PC-9 (cell line): ENCODE results near the gene TAAR9. TPM values are rescaled to one million over a fixed set of nuclear protein-coding genes. Genes with fewer than 3 reads are reported as not detected.

Experiments
- BruUV-seq: library from RNA; stranded (reverse); fragments of 400-500 nt; replicated peaks from 2 replicates; lab custom pipeline; 2021; lab: Mats Ljungman, UMichigan
- CTCF ChIA-PET: fragments of 300-600 bp; sonication (Branson Sonifier 250); formaldehyde crosslinking; loops from one replicate; lab custom pipeline; 2022; ENCODE audit warnings: antibody characterized with exemption; lab: Charles Lee
- POLR2A ChIA-PET: fragments of 300-600 bp; sonication (Branson Sonifier 250); formaldehyde crosslinking; loops from one replicate; lab custom pipeline; 2022; ENCODE audit warnings: antibody characterized with exemption; ENCODE audit not compliant: unreplicated experiment; lab: Charles Lee
- DNase-seq, 2 experiments: peaks; one replicate each; pipeline versions ENCODE4 v3.0.0 to v3.0.0-alpha.2; 2015 to 2022; ENCODE audit warnings: mixed read lengths in 1 of 2
- H2AFZ ChIP-seq: fragments of 200-600 bp; sonication (generic); 2 replicates; pipeline ENCODE4 v1.8.1; 2017; ENCODE audit warnings: antibody characterized with exemption
- H3F3A ChIP-seq: fragments of 200-600 bp; sonication (generic); 2 replicates; pipeline ENCODE4 v1.8.1; 2017; ENCODE audit warnings: antibody characterized with exemption, mild to moderate bottlenecking, low read depth; ENCODE audit not compliant: insufficient read depth
- H3K27ac ChIP-seq: fragments of 200-600 bp; sonication (generic); 2 replicates; pipeline ENCODE4 v1.6.1; 2016; ENCODE audit warnings: mixed run types
- H3K27me3 ChIP-seq: fragments of 200-600 bp; sonication (generic); 2 replicates; pipeline ENCODE4 v1.6.1; 2016; ENCODE audit warnings: low read depth, mixed run types; ENCODE audit not compliant: insufficient read depth
- H3K36me3 ChIP-seq: fragments of 200-600 bp; sonication (generic); 2 replicates; pipeline ENCODE4 v1.6.1; 2016; ENCODE audit warnings: low read depth, mixed run types
- H3K4me1 ChIP-seq: fragments of 200-600 bp; sonication (generic); replicated peaks from 2 replicates; pipeline ENCODE4 v1.6.1; 2016; ENCODE audit warnings: mixed run types; ENCODE audit not compliant: insufficient read depth
- H3K4me2 ChIP-seq: fragments of 200-600 bp; sonication (generic); 2 replicates; pipeline ENCODE4 v1.6.1; 2017; ENCODE audit warnings: mixed run types
- H3K4me3 ChIP-seq: fragments of 200-600 bp; sonication (generic); 2 replicates; pipeline ENCODE4 v1.6.1; 2016; ENCODE audit warnings: mixed run types
- H3K79me2 ChIP-seq: fragments of 200-600 bp; sonication (generic); 2 replicates; pipeline ENCODE4 v1.6.1; 2017; ENCODE audit warnings: low read depth, mixed run types
- H3K9me2 ChIP-seq: fragments of 200-600 bp; sonication (generic); 2 replicates; pipeline ENCODE4 v1.8.1; 2017; ENCODE audit warnings: mild to moderate bottlenecking; ENCODE audit not compliant: insufficient read depth
- H3K9me3 ChIP-seq: fragments of 200-600 bp; sonication (generic); 2 replicates; pipeline ENCODE4 v1.8.1; 2016; ENCODE audit warnings: low read depth; ENCODE audit not compliant: insufficient read depth
- H4K20me1 ChIP-seq: fragments of 200-600 bp; sonication (generic); 2 replicates; pipeline ENCODE4 v1.8.1; 2017; ENCODE audit not compliant: insufficient read depth
- CTCF ChIP-seq: fragments of 200-600 bp; sonication (generic); conservative IDR thresholded peaks from 2 replicates; pipeline ENCODE4 v1.6.1; 2017; ENCODE audit warnings: mixed run types, antibody characterized with exemption, mild to moderate bottlenecking, moderate library complexity
- EZH2 ChIP-seq: fragments of 200-600 bp; sonication (generic); IDR thresholded peaks from 2 replicates; pipeline ENCODE4 v1.8.0; 2017; ENCODE audit warnings: antibody characterized with exemption, low read depth
- intact Hi-C: fragments of 100-400 bp; cut with micrococcal nuclease; formaldehyde crosslinking; loops from one replicate; pipeline ENCODE4 v1.10.0; 2022; ENCODE audit not compliant: unreplicated experiment
- total RNA-seq: library from RNA; stranded (reverse); gene quantifications from 2 replicates; pipeline ENCODE4 v1.2.3, GENCODE V29; 2021

Gene TAAR9
- total RNA-seq, 1 experiment from 2014 or later = not detected

GRCh38 chr6:132587424-132587823, 49.3 kb downstream of the TAAR9 start:
- H3K79me2 ChIP-seq = no peaks in the 10 kb centered on the region
- ChIA-PET CTCF (no interaction called here), POLR2A (no interaction called here)
- no peak overlapping the region for H2AFZ ChIP-seq
- no peaks in the 10 kb centered on the region for H4K20me1 ChIP-seq
- no peaks in the 10 kb centered on the region for H3K4me1 ChIP-seq
- H3F3A ChIP-seq = no peaks in the 10 kb centered on the region
- no peak for TF ChIP-seq EZH2
- no peak for TF ChIP-seq CTCF
- H3K27me3 ChIP-seq = no peaks in the 10 kb centered on the region
- H3K4me3 ChIP-seq = no peak overlapping the region
- no peak overlapping the region for H3K27ac ChIP-seq
- no peaks in the 10 kb centered on the region for H3K9me2 ChIP-seq
- no peaks in the 10 kb centered on the region for H3K9me3 ChIP-seq
- no peak for DNase-seq
- intact Hi-C loops = no loop called here
- no peak overlapping the region for H3K4me2 ChIP-seq
- BruUV-seq = no TSS peak
- H3K36me3 ChIP-seq = no peaks in the 10 kb centered on the region

Other genes starting within 250 kb of the TAAR9 start
- gene MOXD1, start 136.8 kb upstream of the TAAR9 start, total RNA-seq = 1.0 and 1.3 TPM in 2 replicates
- gene STX7, start 25.2 kb upstream of the TAAR9 start, total RNA-seq = 33.3 and 40.7 TPM in 2 replicates
- not detected in 2 replicates for gene TAAR8, start 14.4 kb downstream of the TAAR9 start, total RNA-seq
- gene TAAR6, start 32.0 kb downstream of the TAAR9 start, total RNA-seq = not detected in 2 replicates
- not detected in 2 replicates for gene TAAR5, start 51.5 kb downstream of the TAAR9 start, total RNA-seq
- gene TAAR2, start 86.0 kb downstream of the TAAR9 start, total RNA-seq = not detected in 2 replicates
- gene TAAR1, start 120.9 kb downstream of the TAAR9 start, total RNA-seq = not detected in 2 replicates
- gene VNN1, start 175.8 kb downstream of the TAAR9 start, total RNA-seq = 0.65 and 1.6 TPM in 2 replicates
- gene VNN2, start 219.6 kb downstream of the TAAR9 start, total RNA-seq = 1.2 TPM in 1 of 2 replicates, not detected in the other